GM21825 (cell line): ENCODE measurements around the gene GDPD3.
"Not testable (repeated sequence)": the region's sequence is repeated elsewhere in the genome, so short reads cannot be mapped to it uniquely, and the experiment has no call there.

Source experiments
- ATAC-seq: cut with Tn5 transposase; IDR thresholded peaks from one replicate; pipeline ENCODE4 v1.9.1; 2021; ENCODE audit warnings: mild to moderate bottlenecking, moderate library complexity; ENCODE audit not compliant: unreplicated experiment

The GDPD3 gene

DNA sequence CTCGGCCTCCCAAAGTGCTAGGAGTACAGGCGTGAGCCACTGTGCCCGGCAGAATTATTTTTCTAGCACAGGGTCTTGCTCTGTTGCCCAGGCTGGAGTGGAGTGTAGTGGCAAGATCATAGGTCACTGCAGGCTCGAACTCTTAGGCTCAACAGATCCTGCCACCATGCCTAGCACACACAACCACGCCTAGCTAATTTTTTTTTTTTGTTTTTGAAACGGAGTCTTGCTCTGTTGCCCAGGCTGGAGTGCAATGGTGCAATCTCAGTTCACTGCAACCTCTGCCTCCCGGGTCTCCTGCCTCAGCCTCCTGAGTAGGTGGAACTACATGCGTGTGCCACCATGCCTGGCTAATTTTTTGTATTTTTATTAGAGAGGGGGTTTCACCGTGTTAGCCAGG, 12.4 kb upstream of the GDPD3 start:
- ATAC-seq, result not testable (repeated sequence)

DNA sequence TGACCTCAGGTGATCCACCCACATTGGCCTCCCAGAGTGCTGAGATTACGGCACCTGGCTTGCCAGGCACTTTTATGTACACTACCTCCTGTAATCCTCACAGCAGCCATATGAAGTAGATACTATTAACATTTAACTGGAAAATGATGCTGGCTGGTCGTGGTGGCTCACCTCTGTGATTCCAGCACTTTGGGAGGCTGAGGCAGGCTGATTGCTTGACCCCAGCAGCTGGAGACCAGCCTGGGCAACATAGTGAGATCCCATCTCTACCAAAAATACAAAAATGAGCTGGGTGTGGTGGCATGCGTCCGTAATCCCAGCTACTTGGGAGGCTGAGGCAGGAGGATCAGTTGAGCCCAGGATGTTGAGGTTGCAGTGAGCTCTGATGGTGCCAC, 11.6 kb upstream of the GDPD3 start:
- ATAC-seq, result no peak

DNA sequence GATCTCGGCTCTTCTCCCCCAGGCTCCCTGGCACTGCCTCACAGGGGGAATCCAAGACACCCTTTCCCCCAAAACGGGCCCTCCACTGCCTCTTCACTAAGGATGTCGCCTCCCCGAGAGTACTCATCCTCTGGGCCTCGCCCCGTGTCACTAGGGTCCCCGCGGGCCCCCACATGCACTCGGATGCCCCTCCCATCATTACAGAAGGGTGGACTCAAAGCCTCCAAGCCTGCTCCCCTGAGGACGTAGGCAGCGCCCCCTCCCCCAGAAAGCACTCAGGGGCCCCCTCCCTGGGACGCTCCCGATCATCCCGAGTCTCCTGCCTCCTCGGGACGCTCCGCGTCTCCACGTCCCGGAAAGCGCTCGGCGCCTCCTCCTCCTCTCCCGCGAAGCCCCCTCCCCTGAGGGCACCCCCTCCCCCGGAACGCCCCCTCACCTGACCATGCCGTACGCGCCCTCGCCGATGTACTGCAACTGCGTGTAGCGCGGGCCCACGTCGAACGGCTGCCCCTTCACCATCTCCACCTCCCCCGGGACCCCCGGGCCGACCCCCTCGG, 9.3 kb upstream of the GDPD3 start:
- no peak for ATAC-seq

- ATAC-seq, result no peak
Observed at GRCh38 chr16:30121741-30122571, 8.6 kb upstream of the GDPD3 start.

DNA sequence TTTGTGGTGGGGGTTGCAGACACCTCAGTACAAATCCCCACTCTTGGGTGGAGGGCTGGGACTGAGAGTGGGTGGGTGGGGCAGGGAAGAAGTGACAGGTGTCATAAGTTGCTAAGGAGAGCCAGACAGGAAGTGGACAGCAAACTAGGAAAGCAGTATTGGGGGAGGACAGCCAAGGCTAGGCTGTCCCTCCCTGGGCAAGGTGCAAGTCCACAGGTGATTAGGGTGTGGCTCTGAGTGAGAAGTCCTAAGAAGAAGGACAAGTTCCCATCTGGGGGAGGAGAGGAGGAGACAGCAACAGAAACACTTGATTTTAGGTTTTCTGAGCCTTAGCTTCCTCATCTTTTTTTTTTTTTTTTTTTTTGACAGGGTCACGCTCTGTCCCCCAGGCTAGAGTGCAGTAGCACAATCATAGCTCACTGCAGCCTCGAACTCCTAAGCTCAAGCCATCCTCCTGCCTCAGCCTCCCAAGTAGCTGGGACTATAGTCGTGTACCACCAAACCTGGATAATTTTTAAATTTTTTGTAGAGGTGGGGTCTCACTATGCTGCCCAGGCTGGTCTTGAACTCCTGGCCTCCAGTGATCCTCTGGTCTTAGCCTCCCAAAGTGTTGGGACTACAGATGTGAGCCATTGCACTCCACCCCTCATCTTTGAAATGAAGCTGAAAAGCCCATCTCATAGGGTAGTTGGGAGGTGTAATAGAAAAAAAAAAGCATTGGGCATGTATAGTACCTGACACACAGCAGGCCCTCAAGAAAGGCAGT, 7.2 kb upstream of the GDPD3 start:
- no peak for ATAC-seq

DNA sequence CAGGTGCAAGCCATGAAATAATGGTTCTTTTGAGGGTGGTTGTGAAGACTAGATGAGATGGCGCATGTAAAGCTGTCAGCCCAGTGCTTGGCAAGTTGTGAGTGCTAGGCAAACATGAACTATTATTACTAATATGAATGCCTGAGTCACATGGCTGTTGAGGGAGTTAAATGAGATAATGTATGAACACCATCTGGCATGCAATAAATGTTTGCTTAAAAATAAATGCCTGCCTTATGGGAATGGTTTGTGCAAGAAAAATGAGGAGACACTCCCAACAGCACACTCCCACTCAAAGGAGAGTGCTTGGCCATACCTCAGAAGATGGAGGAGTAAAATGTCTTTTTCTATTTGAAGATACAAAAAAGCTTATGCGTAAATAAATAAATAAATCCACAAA, 6.1 kb upstream of the GDPD3 start:
- ATAC-seq, result no peak

DNA sequence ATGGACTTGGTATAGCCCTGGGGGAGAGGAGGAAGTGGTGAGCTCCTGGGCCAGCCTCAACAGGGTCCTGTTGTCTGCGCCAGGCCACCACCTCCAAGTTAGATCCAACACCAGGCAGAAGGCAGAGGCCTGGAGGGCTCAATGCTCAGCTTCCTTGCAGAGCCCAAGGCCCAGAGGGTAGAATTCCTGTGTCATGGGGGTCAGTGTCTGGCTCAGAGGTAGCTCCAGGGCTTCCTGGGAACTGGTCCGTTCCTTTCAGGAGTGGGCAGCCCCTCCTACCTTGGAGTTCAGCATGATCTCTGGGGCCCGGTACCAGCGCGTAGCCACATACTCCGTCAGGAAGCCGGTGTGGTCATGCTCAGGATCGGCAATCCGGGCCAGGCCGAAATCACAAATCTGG, 4.4 kb upstream of the GDPD3 start:
- ATAC-seq, result no peak

DNA sequence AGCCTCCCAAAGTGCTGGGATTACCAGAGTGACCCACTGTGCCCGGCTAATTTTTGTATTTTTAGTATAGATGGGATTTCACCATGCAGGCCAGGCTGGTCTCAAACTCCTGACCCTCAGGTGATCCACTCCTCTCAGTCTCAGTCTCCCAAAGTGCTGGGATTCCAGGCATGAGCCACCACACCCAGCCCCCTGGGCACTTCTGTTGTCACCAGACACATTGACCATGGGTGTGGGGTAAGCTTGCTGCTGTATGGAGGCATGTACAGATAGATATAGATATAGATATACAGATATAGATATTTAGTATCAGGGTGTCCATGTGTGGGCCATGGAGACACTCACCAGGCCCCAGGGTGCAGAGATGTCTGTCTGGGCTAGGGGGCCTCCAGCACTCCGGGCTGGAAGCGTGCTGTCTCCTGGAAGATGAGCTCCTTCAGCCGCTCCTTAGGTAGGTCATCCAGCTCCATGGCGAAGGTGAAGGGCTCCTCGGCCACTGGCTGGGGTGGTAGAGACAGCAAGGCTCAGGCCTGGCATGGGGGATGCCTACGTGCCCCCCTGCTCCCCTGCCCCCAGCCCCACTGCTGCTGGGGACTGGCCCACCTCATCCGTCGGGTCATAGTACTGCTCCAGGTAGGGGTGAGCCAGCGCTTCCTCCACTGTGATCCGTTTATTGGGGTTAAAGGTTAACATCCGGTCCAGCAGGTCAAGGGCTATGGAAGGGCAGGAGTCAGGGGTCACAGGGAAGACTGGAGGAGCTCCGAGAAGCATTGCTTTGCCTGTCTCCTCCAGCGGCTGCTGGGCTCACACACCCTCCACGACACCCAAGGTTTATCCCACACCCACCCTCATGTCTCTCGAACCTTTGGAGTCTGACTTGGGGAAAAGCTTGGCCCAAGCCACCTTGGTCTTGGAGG, 3.2 kb upstream of the GDPD3 start:
- no peak for ATAC-seq

DNA sequence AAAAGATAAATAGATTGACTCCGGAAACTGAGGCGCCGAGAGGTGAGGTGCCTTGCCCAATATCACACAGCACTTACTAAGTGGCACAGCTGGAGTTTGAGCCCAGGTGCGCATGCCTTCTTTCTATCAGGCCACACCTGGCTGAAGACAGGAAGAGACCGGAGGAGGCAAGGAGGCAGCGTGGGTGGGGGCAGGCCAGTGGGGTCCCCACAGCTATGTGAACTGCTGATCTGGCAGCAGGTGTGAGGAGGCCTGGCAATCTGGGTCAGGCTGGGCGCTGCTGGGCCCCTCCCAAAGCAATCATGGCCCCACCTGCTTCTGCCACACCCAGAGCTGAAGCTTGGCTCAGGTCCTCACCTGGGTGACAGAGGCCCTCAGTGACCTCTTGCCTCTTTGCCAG, 1.9 kb upstream of the GDPD3 start:
- ATAC-seq, result no peak

DNA sequence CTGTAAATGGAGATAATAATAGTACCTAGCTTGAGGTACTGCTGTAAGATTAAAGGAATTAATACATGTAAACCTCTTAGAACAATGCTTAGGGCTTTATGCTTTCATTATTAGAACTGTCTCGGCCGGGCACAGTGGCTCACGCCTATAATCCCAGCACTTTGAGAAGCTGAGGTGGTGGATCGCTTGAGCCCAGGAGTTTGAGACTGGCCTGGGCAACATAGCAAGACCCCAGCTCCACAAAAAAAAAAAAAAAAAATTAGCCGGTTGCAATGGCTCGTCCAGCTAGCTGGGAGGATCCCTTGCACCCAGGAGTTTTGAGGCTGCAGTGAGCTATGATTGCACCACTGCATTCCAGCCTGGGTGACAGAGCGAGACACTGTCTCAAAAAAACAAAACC, 1.5 kb upstream of the GDPD3 start:
- ATAC-seq, result not testable (repeated sequence)

DNA sequence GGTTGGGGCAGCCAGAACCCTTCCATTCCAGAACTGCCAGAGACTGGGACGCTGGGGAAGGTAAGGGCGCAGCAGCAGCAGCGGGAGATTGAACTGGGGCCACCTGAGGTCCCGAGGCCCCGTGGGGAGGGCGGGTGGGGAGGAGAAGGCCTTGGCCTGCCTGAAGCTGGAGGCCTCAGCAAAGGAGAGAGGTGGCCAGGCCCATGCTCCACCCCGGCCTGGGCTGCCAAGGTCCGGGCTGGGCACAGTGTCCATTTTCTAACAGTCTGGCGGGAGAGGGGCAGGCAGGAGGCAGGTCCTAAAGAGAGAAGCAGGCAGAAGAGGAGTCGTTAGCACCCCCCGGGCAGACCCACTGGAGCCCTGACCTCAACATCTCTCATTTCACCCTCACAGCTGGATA, 1.1 kb upstream of the GDPD3 start:
- no peak for ATAC-seq

GRCh38 chr16:30113711-30114333, 485 bp upstream of the GDPD3 start:
- no peak for ATAC-seq

DNA sequence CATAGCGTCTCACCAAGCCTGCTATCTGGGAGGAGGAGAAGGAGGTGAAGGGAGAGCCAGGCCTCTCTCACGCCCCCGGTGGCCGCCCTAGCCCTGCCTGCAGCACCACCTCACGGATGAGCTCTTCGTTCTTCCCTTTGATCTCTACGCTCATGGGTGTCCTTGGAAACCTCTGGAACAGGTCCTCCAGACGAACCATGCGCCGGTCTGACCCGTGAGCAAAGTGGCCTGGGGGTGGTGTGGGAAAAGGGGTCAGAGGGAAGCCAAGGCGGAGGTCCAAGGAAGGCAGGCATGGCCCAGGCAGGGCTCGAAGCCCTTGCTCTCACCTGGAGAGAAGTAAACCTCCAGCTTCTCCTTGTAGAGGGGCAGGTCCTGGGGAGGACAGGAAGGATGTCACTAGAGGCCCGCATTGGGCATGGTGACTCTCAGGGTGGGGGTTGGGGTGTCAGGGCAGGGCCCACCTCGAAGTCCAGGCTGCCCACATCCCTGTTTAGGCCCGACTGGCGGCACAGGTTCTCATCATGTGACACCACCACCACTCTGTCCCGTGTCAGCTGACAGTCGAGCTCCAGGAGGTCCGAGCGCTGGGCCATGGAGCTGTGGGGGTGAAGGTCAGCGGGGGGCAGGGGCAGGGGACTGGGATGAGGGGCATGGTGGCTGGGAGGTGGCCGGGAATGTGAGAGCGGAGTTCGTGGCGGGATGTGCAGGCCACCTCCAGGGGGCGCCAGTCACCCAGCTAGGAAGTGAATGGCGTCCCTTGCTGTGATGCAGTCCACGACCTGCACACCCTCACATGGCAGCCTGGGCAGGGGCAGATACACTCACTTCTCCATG, 923 bp downstream of the GDPD3 start:
- ATAC-seq, result no peak

- no peak for ATAC-seq
Observed at GRCh38 chr16:30110661-30111060, 2.7 kb downstream of the GDPD3 start.

DNA sequence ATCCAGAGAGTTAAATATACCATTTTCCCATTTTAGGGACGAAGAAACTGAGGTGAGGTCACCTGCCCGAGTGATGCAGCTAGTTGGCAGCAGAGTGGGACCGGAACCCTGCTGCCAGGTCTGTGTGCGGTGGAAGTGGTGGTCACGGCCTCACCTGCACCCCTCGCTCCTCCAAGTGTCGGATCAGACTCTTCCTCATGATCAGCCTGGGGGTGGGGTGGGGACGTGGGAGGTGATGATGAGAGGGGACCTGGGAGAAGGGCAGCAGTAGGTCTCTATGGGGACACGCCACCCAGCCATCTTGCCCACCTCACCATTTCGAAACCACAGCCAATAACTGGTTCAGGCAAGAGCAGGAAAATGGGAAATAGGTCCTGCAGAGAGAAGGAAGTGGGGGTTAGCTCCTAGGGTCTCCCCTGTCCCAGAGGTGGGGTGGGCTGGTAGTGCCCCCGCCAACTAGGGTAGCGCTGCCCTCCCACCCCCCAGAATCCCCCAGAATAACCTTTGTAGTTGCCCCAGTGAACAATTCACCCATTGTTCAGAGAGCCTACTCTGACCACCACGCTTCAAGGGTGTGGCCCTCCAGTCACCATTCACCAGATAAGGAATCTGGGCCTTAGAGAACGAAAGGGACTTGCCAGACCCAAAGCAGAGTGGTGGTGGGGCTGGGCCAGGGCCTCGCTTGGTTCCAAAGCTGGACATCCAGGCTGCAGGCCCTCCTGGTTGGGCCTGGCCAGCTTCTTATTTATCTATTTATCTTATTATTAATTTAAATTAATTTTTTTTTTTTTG, 5.1 kb downstream of the GDPD3 start:
- no peak for ATAC-seq

DNA sequence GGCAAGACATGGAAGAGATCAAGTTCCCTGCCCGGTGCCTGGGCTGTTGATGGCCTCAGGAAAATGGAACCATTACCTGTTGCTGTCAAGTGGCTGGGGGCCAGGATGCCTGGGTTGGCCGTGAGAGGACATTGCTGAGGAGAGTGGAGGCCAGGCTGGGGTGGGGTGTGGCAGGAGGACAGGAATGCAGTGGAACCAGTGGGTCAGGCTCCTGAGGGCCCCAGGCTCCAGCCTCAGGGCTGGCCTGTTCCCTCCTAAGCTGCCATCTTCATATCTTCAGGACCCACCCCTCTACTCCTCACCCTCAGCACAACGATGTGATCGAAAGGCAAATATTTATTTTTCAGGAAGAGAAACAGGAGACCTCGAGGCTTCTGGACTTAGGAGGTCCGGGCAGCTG, 8.8 kb downstream of the GDPD3 start:
- no peak for ATAC-seq

GRCh38 chr16:30104090-30104489, 9.2 kb downstream of the GDPD3 start:
- no peak for ATAC-seq

- no peak for ATAC-seq
Observed at GRCh38 chr16:30096862-30097563, 16.3 kb downstream of the GDPD3 start.
